ENCODE results near the gene DAPL1. TPM values are rescaled to one million over a fixed set of nuclear protein-coding genes. Genes with fewer than 3 reads are reported as not detected.

DAPL1 gene
- total and polyA plus RNA-seq, 4 experiments from 2014 or later: not detected

DNA sequence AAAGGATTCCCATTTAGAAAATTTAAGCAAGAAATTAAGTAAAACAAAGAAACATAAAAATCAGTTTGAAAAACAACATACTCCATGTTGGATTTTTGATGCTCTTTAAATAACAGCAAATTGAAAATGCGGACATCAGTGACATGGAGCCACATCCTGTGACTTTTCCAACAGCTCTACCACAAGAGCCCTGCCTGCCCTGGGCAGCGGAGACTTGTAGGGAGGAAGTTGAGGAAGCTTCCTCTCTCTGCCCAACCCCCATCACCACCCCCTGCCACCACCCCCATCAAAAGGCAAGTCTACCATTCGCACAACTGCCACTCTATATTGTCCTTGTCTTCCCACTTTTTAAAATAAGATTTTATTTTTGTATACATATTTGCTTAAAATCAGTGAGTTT lies 32.8 kb upstream of the DAPL1 start:
- Histone ChIP-seq H3K4me3 (ENCODE audit: low read length in 2 of 2) (no peak overlapping the region), H3K27me3 (ENCODE audit: insufficient read depth, low read length) (no peaks in the 10 kb centered on the region), H3K9me3 (ENCODE audit: control insufficient read depth in 1 of 2, low read length in 2 of 2) (no peaks in the 10 kb centered on the region), H3K36me3 (ENCODE audit: insufficient read depth, low read length) (no peaks in the 10 kb centered on the region), H3K4me1 (ENCODE audit: insufficient read depth, low read length) (no peaks in the 10 kb centered on the region), H3K27ac (ENCODE audit: low read depth, low read length) (no peak overlapping the region)
- POLR2A ChIA-PET (ENCODE audit: partially characterized antibody): no interaction called here
- no peaks in the 10 kb centered on the region for H3K4me1 Mint-ChIP-seq
- H3K4me3 Mint-ChIP-seq: no peak overlapping the region
- intact Hi-C loops (cut with micrococcal nuclease): no loop called here
- H3K9me3 Mint-ChIP-seq: no peaks in the 10 kb centered on the region
- DNase-seq: no peak
- CTCF ChIA-PET (ENCODE audit: partially characterized antibody): interaction anchor here (2.5 to 4.2 kb wide), 2 partner anchors 8 to 10 kb away, joined by 6 to 24 read pairs; no protein-coding TSS in a partner anchor
- no peak overlapping the region for H3K27ac Mint-ChIP-seq
- no peaks in the 10 kb centered on the region for H3K36me3 Mint-ChIP-seq
- H3K27me3 Mint-ChIP-seq: peaks cover 3 to 4% of the 10 kb centered on the region in 2 donors

DNA sequence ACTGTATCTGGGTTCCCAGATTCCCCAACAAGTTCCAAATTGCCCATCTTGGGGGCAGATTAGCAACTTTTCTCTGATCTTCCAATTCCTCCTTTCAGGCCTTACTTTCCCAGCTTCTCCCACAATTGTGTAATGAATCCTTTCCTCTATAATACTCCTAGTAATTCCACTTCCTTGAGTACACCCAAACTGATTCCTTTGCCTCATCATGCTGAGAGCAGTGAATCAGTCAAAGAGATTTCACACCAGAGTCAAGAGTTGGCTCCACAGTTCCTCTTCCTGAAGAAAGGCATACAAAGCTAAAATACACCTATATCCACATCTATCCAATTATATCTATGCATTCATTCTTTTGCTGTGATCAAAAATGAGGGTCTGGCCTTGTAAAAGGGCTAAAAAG lies 28.6 kb upstream of the DAPL1 start:
- POLR2A ChIA-PET (ENCODE audit: partially characterized antibody): no interaction called here
- intact Hi-C loops (cut with micrococcal nuclease): no loop called here
- Histone ChIP-seq H3K27ac (ENCODE audit: low read depth, low read length) (no peak overlapping the region), H3K9me3 (ENCODE audit: control insufficient read depth in 1 of 2, low read length in 2 of 2) (no peaks in the 10 kb centered on the region), H3K4me3 (ENCODE audit: low read length in 2 of 2) (no peak overlapping the region), H3K4me1 (ENCODE audit: insufficient read depth, low read length) (no peaks in the 10 kb centered on the region), H3K36me3 (ENCODE audit: insufficient read depth, low read length) (no peaks in the 10 kb centered on the region), H3K27me3 (ENCODE audit: insufficient read depth, low read length) (no peaks in the 10 kb centered on the region)
- DNase-seq: no peak
- Mint-ChIP-seq H3K27me3 (peaks cover 2 to 5% of the 10 kb centered on the region in 2 donors), H3K4me3 (no peak overlapping the region), H3K27ac (no peak overlapping the region), H3K9me3 (no peaks in the 10 kb centered on the region), H3K36me3 (no peaks in the 10 kb centered on the region), H3K4me1 (no peaks in the 10 kb centered on the region)
- CTCF ChIA-PET (ENCODE audit: partially characterized antibody): interaction anchor here (0.9 kb wide), 1 partner anchor 12 kb away, joined by 3 read pairs; no protein-coding TSS in a partner anchor

DNA sequence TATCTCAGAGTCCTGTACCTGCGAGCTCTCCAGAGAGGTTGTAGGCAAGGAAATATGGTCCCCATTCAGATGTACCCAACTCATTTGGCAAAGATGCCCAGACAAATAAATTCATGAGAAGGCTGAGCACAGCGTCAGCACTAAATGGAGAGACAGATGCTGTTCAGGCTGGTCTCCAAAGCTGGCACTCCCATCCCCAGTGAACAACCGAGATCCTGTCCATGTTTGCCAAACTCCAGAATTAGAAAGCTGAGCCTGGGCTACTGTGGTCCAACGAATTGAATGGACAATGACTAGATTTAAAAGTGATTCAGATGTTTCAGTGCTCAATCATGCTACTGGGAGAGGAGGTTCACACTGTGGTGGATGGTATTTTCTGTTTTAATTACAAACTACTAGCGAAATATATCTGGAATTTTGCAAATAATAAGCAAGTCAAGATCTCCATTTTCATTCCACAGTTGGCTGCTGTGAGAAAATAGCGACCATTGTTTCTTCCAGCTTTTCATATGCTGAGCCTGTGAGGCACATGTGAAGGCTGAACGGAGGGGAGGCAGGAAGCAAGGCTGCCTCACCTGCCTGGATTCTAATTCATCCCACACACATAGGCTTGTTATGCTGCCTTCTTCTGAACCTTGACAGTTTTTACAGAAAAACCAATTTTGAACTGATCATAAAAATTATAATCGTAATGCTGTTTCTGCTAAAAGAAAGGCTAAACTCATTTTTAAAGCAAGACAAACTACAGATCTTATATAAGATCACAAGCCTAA lies 22.6 kb upstream of the DAPL1 start:
- H3K27me3 Mint-ChIP-seq: peaks cover 2 to 4% of the 10 kb centered on the region in 2 donors
- DNase-seq: no peak
- H3K9me3 Mint-ChIP-seq: no peaks in the 10 kb centered on the region
- no peaks in the 10 kb centered on the region for H3K36me3 Mint-ChIP-seq
- no peak overlapping the region for H3K27ac Mint-ChIP-seq
- CTCF ChIA-PET (ENCODE audit: partially characterized antibody): interaction anchor here (1.4 kb wide), 1 partner anchor 18 kb away, joined by 3 read pairs; no protein-coding TSS in a partner anchor
- H3K4me3 ChIP-seq (ENCODE audit: low read length in 2 of 2): no peak overlapping the region
- no peak overlapping the region for H3K27ac ChIP-seq (ENCODE audit: low read depth, low read length)
- H3K4me1 Mint-ChIP-seq: no peaks in the 10 kb centered on the region
- H3K4me1 ChIP-seq (ENCODE audit: insufficient read depth, low read length): no peaks in the 10 kb centered on the region
- POLR2A ChIA-PET (ENCODE audit: partially characterized antibody): no interaction called here
- no peaks in the 10 kb centered on the region for H3K36me3 ChIP-seq (ENCODE audit: insufficient read depth, low read length)
- H3K9me3 ChIP-seq (ENCODE audit: control insufficient read depth in 1 of 2, low read length in 2 of 2): no peaks in the 10 kb centered on the region
- no peaks in the 10 kb centered on the region for H3K27me3 ChIP-seq (ENCODE audit: insufficient read depth, low read length)
- intact Hi-C loops (cut with micrococcal nuclease): no loop called here
- no peak overlapping the region for H3K4me3 Mint-ChIP-seq

DNA sequence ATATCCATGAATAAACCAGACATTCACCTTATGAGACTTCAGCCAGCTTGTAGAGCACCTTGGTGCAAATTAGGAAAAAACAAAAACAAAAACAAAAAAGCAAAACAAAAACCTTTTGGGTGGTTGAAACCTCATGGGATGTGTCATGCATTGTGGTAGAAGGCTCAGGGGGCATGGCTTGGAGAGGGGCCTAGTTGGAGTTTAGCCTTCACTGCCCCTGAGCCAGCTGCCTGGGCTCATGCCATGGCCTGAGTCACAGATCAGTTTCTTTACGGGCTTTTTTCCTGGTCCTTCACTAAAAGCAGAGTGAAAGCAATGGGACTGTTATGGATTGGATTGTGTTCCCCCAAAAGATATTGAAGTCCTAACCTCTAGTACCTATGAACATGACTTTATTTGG lies 22.0 kb upstream of the DAPL1 start:
- no peak overlapping the region for H3K4me3 ChIP-seq (ENCODE audit: low read length in 2 of 2)
- intact Hi-C loops (cut with micrococcal nuclease): no loop called here
- ChIA-PET CTCF (ENCODE audit: partially characterized antibody) (interaction anchor here (1.4 kb wide), 1 partner anchor 19 kb away, joined by 3 read pairs; no protein-coding TSS in a partner anchor), POLR2A (ENCODE audit: partially characterized antibody) (no interaction called here)
- H3K27ac Mint-ChIP-seq: no peak overlapping the region
- H3K4me1 ChIP-seq (ENCODE audit: insufficient read depth, low read length): no peaks in the 10 kb centered on the region
- no peaks in the 10 kb centered on the region for H3K36me3 ChIP-seq (ENCODE audit: insufficient read depth, low read length)
- H3K36me3 Mint-ChIP-seq: no peaks in the 10 kb centered on the region
- peaks cover 2% of the 10 kb centered on the region in 2 donors for H3K27me3 Mint-ChIP-seq
- H3K9me3 ChIP-seq (ENCODE audit: control insufficient read depth in 1 of 2, low read length in 2 of 2): no peaks in the 10 kb centered on the region
- no peaks in the 10 kb centered on the region for H3K27me3 ChIP-seq (ENCODE audit: insufficient read depth, low read length)
- no peaks in the 10 kb centered on the region for H3K9me3 Mint-ChIP-seq
- H3K4me1 Mint-ChIP-seq: no peaks in the 10 kb centered on the region
- H3K4me3 Mint-ChIP-seq: no peak overlapping the region
- no peak overlapping the region for H3K27ac ChIP-seq (ENCODE audit: low read depth, low read length)
- no peak for DNase-seq

DNA sequence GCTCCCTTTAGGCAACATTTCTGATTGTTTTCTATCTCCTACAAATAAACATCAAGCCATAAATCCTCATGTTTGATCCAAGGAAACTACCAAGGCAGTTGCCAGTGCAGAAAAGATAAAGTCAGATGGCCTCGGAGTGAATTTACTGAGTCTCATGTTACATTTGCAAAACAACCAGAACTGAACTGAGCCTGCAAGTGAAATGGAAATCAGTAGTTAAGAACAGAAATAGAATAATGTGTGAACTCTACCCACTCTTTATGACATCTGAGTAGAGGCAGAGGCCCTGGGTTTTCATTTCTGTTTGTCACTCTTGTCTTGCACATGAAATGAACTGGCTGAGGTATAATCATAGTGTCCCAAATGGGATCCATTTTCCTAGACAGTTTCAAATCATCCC lies 20.4 kb upstream of the DAPL1 start:
- no peak for DNase-seq
- intact Hi-C loops (cut with micrococcal nuclease): no loop called here
- no peaks in the 10 kb centered on the region for H3K9me3 Mint-ChIP-seq

DNA sequence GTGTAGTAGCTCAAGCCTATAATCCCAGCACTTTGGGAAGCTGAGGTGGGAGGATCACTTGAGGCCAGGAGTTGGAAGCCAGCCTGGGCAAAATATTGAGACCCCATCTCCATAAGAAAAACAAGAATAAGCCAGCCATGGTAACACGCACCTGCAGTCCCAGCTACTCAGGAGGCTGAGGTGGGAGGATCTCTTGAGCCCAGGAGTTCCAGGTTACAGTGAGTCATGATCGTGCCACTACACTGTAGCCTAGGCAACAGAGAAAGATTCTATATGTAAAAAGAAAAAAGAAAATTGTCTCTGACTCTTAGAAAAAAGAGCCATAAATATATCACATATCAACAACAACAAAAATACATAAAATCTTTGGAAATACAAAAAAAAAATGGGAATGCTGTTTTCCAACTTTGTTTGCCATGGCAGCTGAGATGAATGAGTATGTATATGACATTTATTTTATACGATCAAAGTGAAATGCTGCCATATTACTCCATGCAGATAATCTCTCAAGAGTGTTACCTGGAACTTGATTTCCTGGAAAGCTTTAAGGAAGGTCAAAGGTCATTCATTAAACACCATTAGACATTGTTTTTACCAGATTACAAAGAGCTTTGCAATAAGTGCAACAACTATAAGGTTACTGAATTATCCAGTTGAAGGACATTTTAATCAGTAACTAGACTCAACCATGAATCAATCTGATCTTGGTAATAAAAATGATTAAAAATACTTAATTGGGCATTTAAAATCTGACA lies 19.7 kb upstream of the DAPL1 start:
- Mint-ChIP-seq H3K9me3 (no peaks in the 10 kb centered on the region), H3K4me3 (no peak overlapping the region), H3K27ac (no peak overlapping the region), H3K27me3 (peaks cover 0 to 2% of the 10 kb centered on the region in 2 donors), H3K36me3 (no peaks in the 10 kb centered on the region), H3K4me1 (no peaks in the 10 kb centered on the region)
- H3K4me3 ChIP-seq (ENCODE audit: low read length in 2 of 2): no peak overlapping the region
- ChIA-PET POLR2A (ENCODE audit: partially characterized antibody) (no interaction called here), CTCF (ENCODE audit: partially characterized antibody) (no interaction called here)
- DNase-seq: no peak
- H3K9me3 ChIP-seq (ENCODE audit: control insufficient read depth in 1 of 2, low read length in 2 of 2): no peaks in the 10 kb centered on the region
- H3K4me1 ChIP-seq (ENCODE audit: insufficient read depth, low read length): no peaks in the 10 kb centered on the region
- no peak overlapping the region for H3K27ac ChIP-seq (ENCODE audit: low read depth, low read length)
- intact Hi-C loops (cut with micrococcal nuclease): no loop called here
- no peaks in the 10 kb centered on the region for H3K36me3 ChIP-seq (ENCODE audit: insufficient read depth, low read length)
- H3K27me3 ChIP-seq (ENCODE audit: insufficient read depth, low read length): no peaks in the 10 kb centered on the region

More for the DNA sequence above, 20.4 kb upstream of the DAPL1 start:
- no peaks in the 10 kb centered on the region for H3K9me3 ChIP-seq (ENCODE audit: control insufficient read depth in 1 of 2, low read length in 2 of 2)
- Mint-ChIP-seq H3K4me3 (no peak overlapping the region), H3K27ac (no peak overlapping the region), H3K36me3 (no peaks in the 10 kb centered on the region), H3K4me1 (no peaks in the 10 kb centered on the region), H3K27me3 (peaks cover 0 to 2% of the 10 kb centered on the region in 2 donors)
- no peak overlapping the region for H3K27ac ChIP-seq (ENCODE audit: low read depth, low read length)
- CTCF ChIA-PET (ENCODE audit: partially characterized antibody): no interaction called here
- no peaks in the 10 kb centered on the region for H3K36me3 ChIP-seq (ENCODE audit: insufficient read depth, low read length)
- no peaks in the 10 kb centered on the region for H3K27me3 ChIP-seq (ENCODE audit: insufficient read depth, low read length)
- no peak overlapping the region for H3K4me3 ChIP-seq (ENCODE audit: low read length in 2 of 2)
- POLR2A ChIA-PET (ENCODE audit: partially characterized antibody): no interaction called here
- H3K4me1 ChIP-seq (ENCODE audit: insufficient read depth, low read length): no peaks in the 10 kb centered on the region

DNA sequence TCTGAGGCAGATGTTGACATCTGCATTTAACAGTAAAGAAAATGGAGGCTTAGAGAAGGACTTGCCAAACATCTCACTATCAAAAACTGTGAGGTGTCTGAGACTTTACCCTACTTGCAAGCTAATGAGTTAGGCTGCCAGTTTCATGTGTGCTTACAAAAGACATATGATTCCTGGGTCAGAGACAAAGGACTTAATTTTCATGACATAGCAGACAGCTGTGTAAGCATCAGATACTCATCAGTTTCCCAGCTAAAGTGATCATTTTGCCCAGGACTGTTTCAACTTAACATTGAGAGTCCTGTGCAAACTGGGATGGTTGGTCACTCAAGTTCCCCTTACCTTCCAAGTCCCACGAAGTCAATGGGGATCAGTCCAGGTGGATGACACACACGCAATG lies 18.9 kb upstream of the DAPL1 start:
- no peaks in the 10 kb centered on the region for H3K4me1 Mint-ChIP-seq
- H3K9me3 Mint-ChIP-seq: no peaks in the 10 kb centered on the region
- Histone ChIP-seq H3K27me3 (ENCODE audit: insufficient read depth, low read length) (no peaks in the 10 kb centered on the region), H3K36me3 (ENCODE audit: insufficient read depth, low read length) (no peaks in the 10 kb centered on the region), H3K4me3 (ENCODE audit: low read length in 2 of 2) (no peak overlapping the region), H3K4me1 (ENCODE audit: insufficient read depth, low read length) (no peaks in the 10 kb centered on the region), H3K9me3 (ENCODE audit: control insufficient read depth in 1 of 2, low read length in 2 of 2) (no peaks in the 10 kb centered on the region), H3K27ac (ENCODE audit: low read depth, low read length) (no peak overlapping the region)
- POLR2A ChIA-PET (ENCODE audit: partially characterized antibody): no interaction called here
- H3K36me3 Mint-ChIP-seq: no peaks in the 10 kb centered on the region
- peaks cover 0 to 2% of the 10 kb centered on the region in 2 donors for H3K27me3 Mint-ChIP-seq
- DNase-seq: no peak
- H3K4me3 Mint-ChIP-seq: no peak overlapping the region
- CTCF ChIA-PET (ENCODE audit: partially characterized antibody): no interaction called here
- intact Hi-C loops (cut with micrococcal nuclease): no loop called here
- H3K27ac Mint-ChIP-seq: no peak overlapping the region

Measured in CD4-positive, alpha-beta memory T cell (primary cell).